ENCODE results near the gene EPHB1. TPM values are rescaled to one million over a fixed set of nuclear protein-coding genes. Genes with fewer than 3 reads are reported as not detected.

EPHB1 gene
- total RNA-seq, 1 experiment from 2014 or later = 0.29 TPM

GRCh38 chr3:134808835-134809234, 13.8 kb downstream of the EPHB1 start:
- DNase-seq (ENCODE audit: low spot score) = no peak

GRCh38 chr3:134809427-134810051, 14.5 kb downstream of the EPHB1 start:
- no peak for DNase-seq (ENCODE audit: low spot score)

DNA sequence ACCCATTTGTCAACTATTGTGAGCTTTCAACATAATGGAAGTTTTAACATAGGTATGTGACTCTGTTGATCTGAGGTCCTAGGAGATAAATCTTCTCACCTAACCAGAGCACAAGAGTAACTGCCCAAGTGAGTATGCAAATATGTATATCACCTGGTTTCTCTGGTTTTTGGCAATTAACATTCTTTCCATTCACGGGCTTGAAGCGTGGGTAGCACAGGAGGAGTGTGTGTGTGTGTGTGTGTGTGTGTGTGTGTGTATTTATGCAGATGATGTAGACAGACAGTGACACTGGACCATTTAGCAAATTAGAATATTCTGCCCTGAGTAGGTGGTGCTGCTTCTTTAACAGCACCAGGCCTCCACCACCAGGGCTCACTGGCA, 15.0 kb downstream of the EPHB1 start:
- no peak for DNase-seq (ENCODE audit: low spot score)

DNA sequence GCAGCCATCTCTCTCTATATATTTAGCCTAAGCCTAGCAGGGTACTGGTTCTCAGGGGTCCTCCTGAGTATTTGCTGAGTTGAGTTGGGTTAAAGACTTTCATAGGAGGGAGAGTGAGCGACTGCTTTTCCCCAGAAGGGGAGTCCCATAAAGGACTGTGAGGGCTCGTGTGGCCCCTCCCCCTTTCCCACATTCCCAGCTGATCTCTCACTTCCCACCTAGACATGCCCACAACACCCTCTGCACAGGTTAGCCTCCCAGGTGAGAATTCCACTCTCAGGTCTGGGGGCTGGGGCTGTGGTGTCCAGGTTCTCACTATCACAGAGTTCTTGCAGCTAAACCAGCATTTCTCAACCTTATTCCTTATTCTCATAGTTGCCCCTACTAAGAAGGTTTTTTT, 15.8 kb downstream of the EPHB1 start:
- DNase-seq (ENCODE audit: low spot score) = no peak

GRCh38 chr3:134813618-134814017, 18.6 kb downstream of the EPHB1 start:
- no peak for DNase-seq (ENCODE audit: low spot score)

DNA sequence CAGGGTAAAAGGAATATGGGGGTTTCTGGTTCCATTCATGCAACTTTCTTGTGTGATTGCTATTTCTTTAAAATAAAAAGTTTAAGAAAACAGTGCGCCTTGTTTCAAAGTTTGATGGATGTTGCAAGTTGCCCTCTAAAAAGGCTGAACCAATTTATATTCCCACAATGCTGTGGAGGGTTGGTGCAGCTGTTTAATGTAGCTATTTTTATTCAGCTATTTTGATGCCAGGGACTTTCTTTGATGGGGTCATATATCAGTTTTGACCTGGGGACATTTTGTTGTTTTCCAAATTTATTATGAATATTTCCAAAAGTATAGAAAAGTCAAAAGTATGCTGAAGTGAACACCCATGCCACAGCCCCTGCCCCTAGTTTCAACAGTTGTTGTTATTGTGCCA, 20.5 kb downstream of the EPHB1 start:
- no peak for DNase-seq (ENCODE audit: low spot score)

DNA sequence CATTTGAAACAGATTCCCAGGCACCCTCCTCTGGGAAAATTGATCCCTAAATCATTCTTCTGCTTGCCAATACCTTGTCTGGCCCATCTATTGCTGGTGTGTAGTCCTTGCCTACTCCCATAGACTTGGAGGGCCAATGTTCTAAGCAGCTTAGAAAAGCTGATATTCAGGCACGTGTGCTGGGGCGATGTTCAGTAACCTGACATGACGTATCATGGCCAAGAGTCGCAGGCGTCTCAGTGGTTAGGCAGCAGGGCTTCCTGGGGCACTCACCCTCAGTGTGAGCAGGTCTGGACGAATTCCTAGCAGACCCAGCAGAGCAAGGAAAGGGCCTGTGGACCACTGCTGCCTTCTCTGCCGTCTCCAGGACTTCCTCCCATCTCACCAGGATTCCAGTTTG, 21.6 kb downstream of the EPHB1 start:
- DNase-seq (ENCODE audit: low spot score) = no peak

- DNase-seq (ENCODE audit: low spot score) = no peak
Measured at GRCh38 chr3:134817297-134817696, 22.2 kb downstream of the EPHB1 start.

- no peak for DNase-seq (ENCODE audit: low spot score)
Measured at GRCh38 chr3:134820994-134821393, 25.9 kb downstream of the EPHB1 start.

GRCh38 chr3:134822090-134822489, 27.0 kb downstream of the EPHB1 start:
- DNase-seq (ENCODE audit: low spot score) = no peak

DNA sequence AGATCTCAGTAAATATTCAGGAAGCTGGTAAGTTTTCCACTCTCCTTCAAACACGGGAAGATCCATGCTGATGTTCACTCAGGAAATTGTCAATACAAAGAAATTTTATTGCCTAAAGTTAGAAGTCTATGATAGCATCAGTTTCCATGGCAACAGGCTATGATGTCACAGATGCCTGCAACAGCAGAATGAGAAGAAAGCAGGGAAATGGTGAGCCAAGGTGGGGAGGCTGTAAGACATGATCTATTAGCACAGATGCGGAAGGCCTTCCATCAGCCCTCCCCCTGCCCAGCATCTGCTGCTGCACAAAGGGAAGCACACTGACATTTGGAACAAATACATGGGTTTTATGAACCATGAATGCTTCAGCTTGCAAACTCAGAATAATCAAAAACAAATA, 28.6 kb downstream of the EPHB1 start:
- no peak for DNase-seq (ENCODE audit: low spot score)

- DNase-seq (ENCODE audit: low spot score) = no peak
Measured at GRCh38 chr3:134824791-134825190, 29.7 kb downstream of the EPHB1 start.

DNA sequence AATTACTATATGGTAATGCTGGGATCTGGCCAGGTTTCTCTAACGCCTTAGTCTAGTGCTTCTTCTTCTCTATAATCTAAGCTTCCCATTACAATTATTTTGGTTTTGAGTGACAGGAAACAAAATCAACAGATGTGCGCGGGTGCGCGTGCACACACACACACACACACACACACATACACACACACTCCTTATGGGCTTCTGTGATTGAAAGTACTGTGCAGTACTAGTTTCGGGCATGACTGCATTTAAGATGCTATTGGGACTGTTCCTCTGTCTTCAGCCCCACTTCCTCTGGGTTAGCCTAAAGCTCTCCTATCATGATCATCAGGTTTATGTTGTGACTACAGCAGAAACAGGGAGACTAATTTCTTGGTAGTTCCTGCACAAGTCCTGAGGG, 32.2 kb downstream of the EPHB1 start:
- DNase-seq (ENCODE audit: low spot score) = no peak

DNA sequence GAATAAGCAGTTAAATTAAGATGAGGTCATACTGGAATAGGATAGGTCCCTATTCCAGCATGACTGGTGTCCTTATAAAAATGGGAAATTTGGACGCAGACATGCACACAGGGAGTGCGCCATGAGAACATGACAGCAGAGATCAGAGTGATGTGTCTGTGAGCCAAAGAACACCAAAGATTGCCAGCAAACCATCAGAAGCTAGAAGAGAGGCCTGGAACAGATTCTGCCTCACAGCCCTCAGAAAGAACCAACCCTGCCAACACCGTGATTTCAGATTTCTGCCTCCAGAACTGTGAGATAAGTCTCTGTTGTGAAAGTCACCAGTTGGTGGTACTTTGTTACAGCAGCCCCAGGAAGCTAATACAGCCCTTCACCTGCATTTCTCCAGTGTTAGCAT, 34.7 kb downstream of the EPHB1 start:
- DNase-seq (ENCODE audit: low spot score) = no peak

DNA sequence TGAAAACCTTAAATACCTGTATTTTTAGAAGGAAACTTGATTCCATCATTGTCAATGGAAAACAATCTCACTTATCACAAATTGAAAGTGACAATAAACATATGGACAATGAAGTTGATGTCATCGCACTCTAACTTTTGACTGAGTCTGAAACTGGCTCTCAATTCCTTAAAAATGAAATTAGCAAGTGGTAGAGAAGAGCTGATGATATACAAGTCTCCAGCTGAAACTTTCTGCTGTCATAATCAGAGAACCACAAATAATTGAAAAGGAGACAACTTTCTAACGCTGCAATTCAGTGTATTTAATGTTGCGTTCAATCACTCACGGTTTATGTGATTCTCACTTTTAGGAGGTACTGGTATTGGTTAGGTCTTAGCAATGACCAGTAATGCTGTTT, 37.5 kb downstream of the EPHB1 start:
- DNase-seq (ENCODE audit: low spot score) = no peak

DNA sequence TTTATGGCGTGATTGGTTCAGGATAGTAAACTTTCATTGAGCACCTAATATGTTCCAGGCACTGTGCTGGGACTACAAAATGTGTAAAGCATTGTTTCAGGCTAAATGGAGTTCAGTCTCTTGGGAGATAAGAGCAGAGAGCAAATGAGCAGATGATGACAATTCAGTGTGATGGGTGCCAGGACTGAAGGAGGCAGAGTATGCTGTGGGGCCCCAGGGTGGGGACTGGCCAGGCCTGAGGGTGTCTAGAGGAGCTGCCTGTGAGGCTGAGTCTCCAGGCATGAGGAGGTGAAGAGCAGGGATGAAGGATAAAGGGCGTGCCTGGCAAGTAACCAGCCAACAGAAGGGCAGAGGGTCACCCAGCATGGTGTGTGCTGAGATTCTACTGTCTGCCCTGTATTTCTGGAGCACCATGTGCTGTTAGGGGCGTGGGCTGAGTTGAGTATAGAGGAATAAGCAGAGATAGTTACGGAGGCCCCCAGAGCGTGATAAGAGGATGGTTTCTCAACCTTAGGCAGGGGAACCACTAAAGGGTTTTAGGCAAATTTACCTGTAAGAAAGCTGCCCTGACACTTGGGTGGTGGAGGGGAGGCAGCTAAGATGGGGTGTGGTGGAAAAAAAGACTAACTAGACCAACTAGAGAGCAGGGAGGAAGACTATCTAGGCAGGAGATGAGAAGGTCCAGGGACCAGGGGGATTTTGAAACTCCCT, 38.5 kb downstream of the EPHB1 start:
- DNase-seq (ENCODE audit: low spot score) = no peak

DNA sequence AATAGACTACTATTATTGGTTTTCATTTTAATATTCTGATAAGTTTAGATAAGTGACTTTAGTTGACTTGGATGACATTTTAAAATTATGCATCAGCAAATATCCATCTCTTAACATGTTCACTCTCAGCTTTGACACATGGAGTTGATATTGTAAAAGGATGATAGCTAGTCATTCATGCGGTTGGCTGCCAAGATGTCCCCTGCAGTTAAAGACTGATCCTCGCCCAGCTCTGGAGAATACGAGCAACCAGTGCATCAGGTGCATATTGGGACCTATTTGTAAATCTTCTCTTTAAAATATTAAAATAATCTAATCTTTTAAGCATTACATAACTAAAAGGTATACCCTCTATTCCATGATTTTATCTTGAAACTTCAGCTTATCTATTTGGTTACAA, 41.9 kb downstream of the EPHB1 start:
- no peak for DNase-seq (ENCODE audit: low spot score)

- DNase-seq (ENCODE audit: low spot score) = no peak
Measured at GRCh38 chr3:134838599-134838998, 43.5 kb downstream of the EPHB1 start.

DNA sequence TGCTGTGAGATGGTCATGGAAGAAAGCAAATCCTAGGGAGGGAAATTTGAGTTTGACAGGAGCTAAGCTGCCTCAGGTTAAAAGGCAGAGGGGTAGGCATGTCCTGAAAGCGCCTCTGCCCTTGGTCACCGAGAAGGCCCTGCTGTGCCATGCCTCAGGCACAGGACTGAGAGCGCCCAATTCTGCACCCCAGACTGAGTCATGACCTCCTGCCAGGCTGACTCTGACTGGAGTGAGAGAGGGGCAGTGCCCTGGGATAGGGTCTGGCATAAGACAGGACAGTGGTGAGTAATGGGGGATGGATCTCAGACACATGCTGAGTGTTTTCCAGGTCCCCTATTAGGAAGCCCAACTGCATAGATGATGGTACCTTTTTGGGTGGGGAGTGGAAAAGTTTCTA, 44.4 kb downstream of the EPHB1 start:
- DNase-seq (ENCODE audit: low spot score) = no peak

GRCh38 chr3:134839990-134840389, 44.9 kb downstream of the EPHB1 start:
- no peak for DNase-seq (ENCODE audit: low spot score)

DNA sequence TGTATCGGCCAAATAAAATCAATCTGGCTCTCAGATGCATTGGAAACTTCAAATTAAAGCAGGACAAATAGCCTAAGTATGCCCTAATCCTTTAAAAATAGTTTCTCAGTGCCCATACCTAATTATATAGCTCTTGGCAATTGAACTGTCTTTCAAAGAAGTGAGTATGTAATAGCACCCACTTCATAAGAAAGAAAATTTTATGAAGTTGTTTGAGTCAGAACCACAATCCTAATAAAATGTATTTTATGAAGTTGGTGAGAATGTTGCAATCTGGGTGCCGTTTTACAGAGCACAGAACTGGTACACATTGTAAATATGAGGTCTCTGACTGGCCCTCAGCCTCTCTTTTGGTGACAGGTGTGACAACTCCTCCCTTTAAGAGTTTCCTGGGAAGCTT, 45.4 kb downstream of the EPHB1 start:
- DNase-seq (ENCODE audit: low spot score) = no peak

DNA sequence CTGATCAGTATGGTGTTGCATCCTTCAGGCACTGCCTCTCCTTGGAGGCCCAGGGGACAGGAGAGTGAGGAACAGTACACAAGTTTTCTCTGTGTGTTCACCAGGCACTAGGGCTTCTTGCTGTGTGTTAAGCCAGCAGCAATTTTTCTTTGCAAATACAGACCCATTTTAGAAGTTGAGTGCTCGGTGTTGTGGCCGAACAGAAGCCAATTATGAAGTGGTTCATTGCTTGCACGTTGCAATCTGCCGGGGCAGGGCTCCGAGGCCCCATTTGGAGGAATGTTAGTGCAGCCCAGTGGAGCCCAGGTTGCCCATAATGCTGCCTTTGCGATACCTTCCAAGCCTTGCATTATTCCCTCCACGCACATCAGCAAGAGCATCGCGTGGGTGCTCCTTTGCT, 51.0 kb downstream of the EPHB1 start:
- no peak for DNase-seq (ENCODE audit: low spot score)

- DNase-seq (ENCODE audit: low spot score) = peak; percentile 91
Measured at GRCh38 chr3:134846911-134847317, 51.9 kb downstream of the EPHB1 start.

DNA sequence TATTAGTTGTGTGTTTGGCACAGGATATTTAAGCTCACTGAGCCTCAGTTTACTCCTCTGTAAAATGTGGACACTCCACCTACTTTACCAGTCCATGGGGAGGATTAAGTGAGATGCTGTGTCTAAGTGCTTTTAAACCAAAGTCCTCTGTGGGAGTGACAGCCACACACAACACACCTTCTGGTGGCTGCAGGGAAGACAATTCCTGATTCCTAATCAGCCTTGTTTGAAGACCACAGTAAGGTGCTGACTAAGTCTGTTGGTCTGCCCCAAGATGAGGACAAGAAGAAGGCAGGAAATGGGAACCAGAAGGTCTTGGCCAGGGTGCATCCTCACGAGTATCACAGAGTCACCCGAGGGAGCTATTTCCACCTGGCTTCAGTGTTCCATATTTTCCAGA, 52.3 kb downstream of the EPHB1 start:
- DNase-seq (ENCODE audit: low spot score) = no peak
